ENCODE results near the gene CDH11. TPM values are rescaled to one million over a fixed set of nuclear protein-coding genes. Genes with fewer than 3 reads are reported as not detected.

Gene CDH11
- total RNA-seq, 1 donor from 2014 or later = 145 TPM

- Histone ChIP-seq H3K27me3 (no peaks in the 10 kb centered on the region), H3K9me3 (no peaks in the 10 kb centered on the region), H3K4me1 (peaks cover 0 to 3% of the 10 kb centered on the region in 2 donors), H3K27ac (no peak overlapping the region), H3K4me3 (no peak overlapping the region), H3K36me3 (peaks cover under 1 to 6% of the 10 kb centered on the region in 2 donors)
- no peak for TF ChIP-seq CTCF (IDR thresholded peaks at IDR 0.05)
- no peak for DNase-seq (ENCODE audit: low spot score in 2 of 2)
- intact Hi-C loops (cut with DNase I) = no loop called here
These were observed 140.1 kb downstream of the CDH11 start for GRCh38 chr16:64981568-64982281.

GRCh38 chr16:64977206-64977920 is 144.5 kb downstream of the CDH11 start:
- Histone ChIP-seq H3K27me3 (no peaks in the 10 kb centered on the region), H3K9me3 (no peaks in the 10 kb centered on the region), H3K4me3 (no peak overlapping the region), H3K36me3 (peaks cover 0 to 2% of the 10 kb centered on the region in 2 donors), H3K4me1 (peaks cover 0 to 3% of the 10 kb centered on the region in 2 donors), H3K27ac (no peak overlapping the region)
- intact Hi-C loops (cut with DNase I) = no loop called here
- no peak for TF ChIP-seq CTCF (IDR thresholded peaks at IDR 0.05)
- DNase-seq (ENCODE audit: low spot score in 2 of 2) = no peak

- intact Hi-C loops (cut with DNase I) = no loop called here
- no peak overlapping the region for H3K4me3 ChIP-seq
- H3K4me1 ChIP-seq = no peaks in the 10 kb centered on the region
- no peak overlapping the region for H3K27ac ChIP-seq
- DNase-seq (ENCODE audit: low spot score in 2 of 2) = no peak
- no peak for TF ChIP-seq CTCF (IDR thresholded peaks at IDR 0.05)
- no peaks in the 10 kb centered on the region for H3K9me3 ChIP-seq
- no peaks in the 10 kb centered on the region for H3K27me3 ChIP-seq
- H3K36me3 ChIP-seq = peaks cover 12 to 18% of the 10 kb centered on the region in 2 donors
These were observed 146.0 kb downstream of the CDH11 start for GRCh38 chr16:64975821-64976220.

GRCh38 chr16:64974381-64974780 is 147.5 kb downstream of the CDH11 start:
- H3K4me1 ChIP-seq = no peaks in the 10 kb centered on the region
- no peak for TF ChIP-seq CTCF (IDR thresholded peaks at IDR 0.05)
- H3K4me3 ChIP-seq = no peak overlapping the region
- intact Hi-C loops (cut with DNase I) = no loop called here
- H3K9me3 ChIP-seq = no peaks in the 10 kb centered on the region
- H3K36me3 ChIP-seq = peaks cover 18 to 20% of the 10 kb centered on the region in 2 donors
- H3K27me3 ChIP-seq = no peaks in the 10 kb centered on the region
- DNase-seq (ENCODE audit: low spot score in 2 of 2) = no peak
- H3K27ac ChIP-seq = no peak overlapping the region

GRCh38 chr16:64973171-64973570 is 148.7 kb downstream of the CDH11 start:
- no peak overlapping the region for H3K4me3 ChIP-seq
- peaks cover 18 to 20% of the 10 kb centered on the region in 2 donors for H3K36me3 ChIP-seq
- no peak overlapping the region for H3K27ac ChIP-seq
- DNase-seq (ENCODE audit: low spot score in 2 of 2) = no peak
- no peak for TF ChIP-seq CTCF (IDR thresholded peaks at IDR 0.05)
- no peaks in the 10 kb centered on the region for H3K9me3 ChIP-seq
- H3K27me3 ChIP-seq = no peaks in the 10 kb centered on the region
- no peaks in the 10 kb centered on the region for H3K4me1 ChIP-seq
- intact Hi-C loops (cut with DNase I) = no loop called here
